GM10266 (cell line): Measurements from ENCODE around the gene EYA3.

Experiments used
- DNase-seq: peaks from one replicate; pipeline ENCODE4 v3.0.0; 2012; ENCODE audit errors: extremely low spot score
- CTCF ChIP-seq: IDR thresholded peaks from 2 replicates; pipeline ENCODE4 v1.5.1; 2012; ENCODE audit warnings: mild to moderate bottlenecking, low read depth; ENCODE audit not compliant: control insufficient read depth, insufficient read depth; ENCODE audit errors: missing control alignments

Gene EYA3

DNA sequence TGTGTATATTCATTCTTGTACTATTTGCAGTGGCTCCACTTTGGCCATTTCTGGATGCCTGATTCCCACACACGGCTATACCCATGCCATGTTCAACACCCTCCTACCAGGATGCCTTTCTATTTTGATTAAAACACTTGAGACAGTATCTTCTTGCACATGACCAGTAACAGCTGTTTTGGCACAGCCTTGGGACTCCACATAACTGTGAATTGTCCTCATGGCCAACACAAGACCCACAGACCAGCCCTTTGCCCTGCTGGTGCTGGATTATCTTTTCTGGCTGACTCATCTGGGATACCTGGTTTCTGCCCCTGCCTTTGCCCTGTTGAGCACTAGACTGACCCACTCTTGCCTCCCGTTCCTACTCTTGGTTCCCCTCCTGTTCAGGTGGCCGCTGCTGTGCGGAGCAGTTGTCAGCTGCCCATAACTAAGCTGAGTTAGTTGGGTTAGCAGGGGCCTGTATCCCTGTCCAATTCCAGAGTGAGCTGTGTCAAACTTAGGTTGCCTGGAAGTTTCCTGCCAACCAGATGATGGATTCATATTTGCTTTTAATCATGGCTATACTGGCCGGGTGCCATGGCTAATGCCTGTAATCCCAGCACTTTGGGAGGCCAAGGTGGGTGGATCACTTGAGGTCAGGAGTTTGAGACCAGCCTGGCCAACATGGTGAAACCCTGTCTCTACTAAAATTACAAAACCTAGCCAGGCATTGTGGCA lies 10.8 kb upstream of the EYA3 start:
- no peak for TF ChIP-seq CTCF
- no peak for DNase-seq

DNA sequence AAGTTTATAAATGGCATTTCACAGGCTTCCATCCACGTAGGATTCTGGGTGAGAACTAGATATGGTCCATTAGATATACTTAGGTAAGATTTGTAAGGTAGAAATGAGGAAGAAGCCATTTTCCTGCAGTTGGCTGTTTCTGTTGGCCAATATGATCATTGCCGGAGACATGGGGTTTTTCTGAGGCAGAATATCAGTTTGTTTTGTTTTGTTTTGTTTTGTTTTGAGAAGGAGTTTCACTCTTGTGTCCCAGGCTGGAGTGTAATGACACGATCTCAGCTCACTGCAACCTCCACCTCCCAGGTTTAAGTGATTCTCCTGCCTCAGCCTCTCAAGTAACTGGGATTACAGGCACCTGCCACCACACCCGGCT lies 8.7 kb upstream of the EYA3 start:
- DNase-seq: no peak
- TF ChIP-seq CTCF: no peak

GRCh38 chr1:28096210-28097099 lies 8.0 kb upstream of the EYA3 start:
- DNase-seq: no peak
- TF ChIP-seq CTCF: no peak

GRCh38 chr1:28091043-28091781 lies 2.8 kb upstream of the EYA3 start:
- TF ChIP-seq CTCF: peak; percentile 83
- peak; percentile 56 for DNase-seq

GRCh38 chr1:28087614-28088167 lies 719 bp downstream of the EYA3 start:
- DNase-seq: no peak
- peak; percentile 54 for TF ChIP-seq CTCF

- no peak for DNase-seq
- TF ChIP-seq CTCF: no peak
These were observed 1.8 kb downstream of the EYA3 start for GRCh38 chr1:28086651-28087050.
